A549 (cell line): ENCODE measurements around the gene AK3.

Experiments
- CHD4 ChIP-seq: fragments of 200-600 bp; sonication (generic); IDR thresholded peaks from 2 replicates; pipeline ENCODE4 v1.6.1; 2016; ENCODE audit warnings: antibody characterized with exemption, mild to moderate bottlenecking, borderline replicate concordance
- CTCF ChIP-seq: fragments of >200 bp; sonication (Bioruptor Twin); formaldehyde crosslinking; IDR thresholded peaks from 3 replicates; pipeline ENCODE4 v1.5.1; 2016
- ELK1 ChIP-seq: fragments of 150-350 bp; IDR thresholded peaks from 2 replicates; pipeline ENCODE4 v1.6.1; 2014; ENCODE audit warnings: low read depth, mild to moderate bottlenecking, low read length
- EP300 ChIP-seq, 2 experiments: fragments of >200 bp; sonication (Bioruptor Twin); formaldehyde crosslinking; IDR thresholded peaks; 2 replicates in 1 of 2; 3 replicates in 1 of 2; pipeline ENCODE4 v1.6.1; 2016 to 2017
- FOSB ChIP-seq: fragments of 250-450 bp; sonication (Bioruptor Pico); IDR thresholded peaks from 2 replicates; pipeline ENCODE4 v1.5.0; 2020; ENCODE audit warnings: mild to moderate bottlenecking, moderate library complexity
- PBX3 ChIP-seq: IDR thresholded peaks from 2 replicates; pipeline ENCODE4 v1.6.1; 2012
- POLR2A ChIP-seq: IDR thresholded peaks from 2 replicates; pipeline ENCODE4 v1.6.1; 2012; ENCODE audit warnings: mild to moderate bottlenecking, low read length
- REST ChIP-seq: fragments of 200-600 bp; sonication (generic); IDR thresholded peaks from 2 replicates; pipeline ENCODE4 v1.6.1; 2016; ENCODE audit warnings: antibody characterized with exemption, mild to moderate bottlenecking, moderate library complexity
- RFX5 ChIP-seq: fragments of 450-650 bp; IDR thresholded peaks from 2 replicates; pipeline ENCODE4 v1.7.1; 2014; ENCODE audit warnings: antibody characterized with exemption, mild to moderate bottlenecking, moderate library complexity
- USF2 ChIP-seq: fragments of 450-650 bp; IDR thresholded peaks from 2 replicates; pipeline ENCODE4 v1.6.1; 2014; ENCODE audit warnings: antibody characterized with exemption
- ZNF302 ChIP-seq: fragments of 250-450 bp; sonication (Bioruptor Pico); IDR thresholded peaks from 2 replicates; pipeline ENCODE4 v1.9.0; 2021; ENCODE audit warnings: inconsistent platforms, mild to moderate bottlenecking, moderate library complexity

- TF ChIP-seq CTCF, result no peak
- no peak for TF ChIP-seq USF2
- no peak for TF ChIP-seq RFX5
- TF ChIP-seq EP300 (IDR thresholded peaks at IDR 0.05), result no peak
- TF ChIP-seq CHD4, result no peak
- no peak for TF ChIP-seq ELK1
- no peak for TF ChIP-seq POLR2A
- no peak for TF ChIP-seq FOSB (CRISPR knock-in tag)
- no peak for TF ChIP-seq PBX3
- no peak for TF ChIP-seq REST
- no peak for TF ChIP-seq ZNF302
Measured at GRCh38 chr9:4701526-4701925, 39.5 kb downstream of the AK3 start.
